ENCODE measurements around the gene TNFRSF12A. TPM values are rescaled to one million over a fixed set of nuclear protein-coding genes. Genes with fewer than 3 reads are reported as not detected.

TNFRSF12A gene
- total and polyA plus RNA-seq, 2 of the 13 experiments (the other 11 are each of a cell fraction or from before 2014, with no cell fraction given): 61.9 to 66.0 TPM

DNA sequence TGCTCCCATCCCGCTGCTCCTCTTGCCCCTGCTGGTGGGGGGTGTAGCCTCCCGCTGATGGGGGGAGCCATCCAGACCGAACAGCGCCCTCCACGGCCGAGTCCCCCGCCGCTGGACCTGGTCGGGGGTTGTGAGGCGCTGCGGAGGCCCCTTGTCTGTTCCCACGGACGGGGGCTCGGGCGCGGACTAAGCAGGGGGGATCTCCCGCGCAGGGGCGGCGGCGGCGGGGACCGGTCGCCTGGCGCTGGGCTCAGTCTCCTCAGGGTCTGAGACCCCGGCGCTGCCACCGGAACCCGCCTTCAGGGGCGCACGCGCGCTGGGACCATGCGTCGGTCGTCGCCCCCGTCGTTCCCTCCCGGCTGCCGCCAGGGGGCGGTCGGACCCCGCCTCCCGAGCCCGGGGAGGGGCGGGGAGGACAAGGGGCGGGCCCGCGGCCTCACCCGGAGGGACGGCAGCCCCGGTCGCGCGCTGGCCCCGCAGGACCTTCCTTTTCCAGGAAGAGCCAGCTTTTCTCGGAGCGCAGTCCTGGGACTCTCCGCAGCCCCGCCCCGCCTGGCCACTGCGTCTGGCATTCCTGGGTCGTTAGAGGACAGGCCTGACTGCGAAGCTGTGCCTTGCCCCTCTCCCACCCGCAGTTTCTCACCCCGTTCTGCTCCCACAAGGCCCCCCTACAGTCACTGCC is 39.0 kb downstream of the TNFRSF12A start (continued):
- TF ChIP-seq NFE2L1 (CRISPR knock-in tag; IDR thresholded peaks at IDR 0.05; ENCODE audit: borderline replicate concordance): no peak
- TF ChIP-seq SYNCRIP (IDR thresholded peaks at IDR 0.05; ENCODE audit: insufficient read depth, low read depth, low read length): no peak
- TF ChIP-seq NFYC (CRISPR knock-in tag; IDR thresholded peaks at IDR 0.05): no peak
- TF ChIP-seq ZNF678 (CRISPR knock-in tag; IDR thresholded peaks at IDR 0.05): no peak
- TF ChIP-seq ZSCAN30 (CRISPR knock-in tag; IDR thresholded peaks at IDR 0.05): no peak
- TF ChIP-seq, protein P1, sequence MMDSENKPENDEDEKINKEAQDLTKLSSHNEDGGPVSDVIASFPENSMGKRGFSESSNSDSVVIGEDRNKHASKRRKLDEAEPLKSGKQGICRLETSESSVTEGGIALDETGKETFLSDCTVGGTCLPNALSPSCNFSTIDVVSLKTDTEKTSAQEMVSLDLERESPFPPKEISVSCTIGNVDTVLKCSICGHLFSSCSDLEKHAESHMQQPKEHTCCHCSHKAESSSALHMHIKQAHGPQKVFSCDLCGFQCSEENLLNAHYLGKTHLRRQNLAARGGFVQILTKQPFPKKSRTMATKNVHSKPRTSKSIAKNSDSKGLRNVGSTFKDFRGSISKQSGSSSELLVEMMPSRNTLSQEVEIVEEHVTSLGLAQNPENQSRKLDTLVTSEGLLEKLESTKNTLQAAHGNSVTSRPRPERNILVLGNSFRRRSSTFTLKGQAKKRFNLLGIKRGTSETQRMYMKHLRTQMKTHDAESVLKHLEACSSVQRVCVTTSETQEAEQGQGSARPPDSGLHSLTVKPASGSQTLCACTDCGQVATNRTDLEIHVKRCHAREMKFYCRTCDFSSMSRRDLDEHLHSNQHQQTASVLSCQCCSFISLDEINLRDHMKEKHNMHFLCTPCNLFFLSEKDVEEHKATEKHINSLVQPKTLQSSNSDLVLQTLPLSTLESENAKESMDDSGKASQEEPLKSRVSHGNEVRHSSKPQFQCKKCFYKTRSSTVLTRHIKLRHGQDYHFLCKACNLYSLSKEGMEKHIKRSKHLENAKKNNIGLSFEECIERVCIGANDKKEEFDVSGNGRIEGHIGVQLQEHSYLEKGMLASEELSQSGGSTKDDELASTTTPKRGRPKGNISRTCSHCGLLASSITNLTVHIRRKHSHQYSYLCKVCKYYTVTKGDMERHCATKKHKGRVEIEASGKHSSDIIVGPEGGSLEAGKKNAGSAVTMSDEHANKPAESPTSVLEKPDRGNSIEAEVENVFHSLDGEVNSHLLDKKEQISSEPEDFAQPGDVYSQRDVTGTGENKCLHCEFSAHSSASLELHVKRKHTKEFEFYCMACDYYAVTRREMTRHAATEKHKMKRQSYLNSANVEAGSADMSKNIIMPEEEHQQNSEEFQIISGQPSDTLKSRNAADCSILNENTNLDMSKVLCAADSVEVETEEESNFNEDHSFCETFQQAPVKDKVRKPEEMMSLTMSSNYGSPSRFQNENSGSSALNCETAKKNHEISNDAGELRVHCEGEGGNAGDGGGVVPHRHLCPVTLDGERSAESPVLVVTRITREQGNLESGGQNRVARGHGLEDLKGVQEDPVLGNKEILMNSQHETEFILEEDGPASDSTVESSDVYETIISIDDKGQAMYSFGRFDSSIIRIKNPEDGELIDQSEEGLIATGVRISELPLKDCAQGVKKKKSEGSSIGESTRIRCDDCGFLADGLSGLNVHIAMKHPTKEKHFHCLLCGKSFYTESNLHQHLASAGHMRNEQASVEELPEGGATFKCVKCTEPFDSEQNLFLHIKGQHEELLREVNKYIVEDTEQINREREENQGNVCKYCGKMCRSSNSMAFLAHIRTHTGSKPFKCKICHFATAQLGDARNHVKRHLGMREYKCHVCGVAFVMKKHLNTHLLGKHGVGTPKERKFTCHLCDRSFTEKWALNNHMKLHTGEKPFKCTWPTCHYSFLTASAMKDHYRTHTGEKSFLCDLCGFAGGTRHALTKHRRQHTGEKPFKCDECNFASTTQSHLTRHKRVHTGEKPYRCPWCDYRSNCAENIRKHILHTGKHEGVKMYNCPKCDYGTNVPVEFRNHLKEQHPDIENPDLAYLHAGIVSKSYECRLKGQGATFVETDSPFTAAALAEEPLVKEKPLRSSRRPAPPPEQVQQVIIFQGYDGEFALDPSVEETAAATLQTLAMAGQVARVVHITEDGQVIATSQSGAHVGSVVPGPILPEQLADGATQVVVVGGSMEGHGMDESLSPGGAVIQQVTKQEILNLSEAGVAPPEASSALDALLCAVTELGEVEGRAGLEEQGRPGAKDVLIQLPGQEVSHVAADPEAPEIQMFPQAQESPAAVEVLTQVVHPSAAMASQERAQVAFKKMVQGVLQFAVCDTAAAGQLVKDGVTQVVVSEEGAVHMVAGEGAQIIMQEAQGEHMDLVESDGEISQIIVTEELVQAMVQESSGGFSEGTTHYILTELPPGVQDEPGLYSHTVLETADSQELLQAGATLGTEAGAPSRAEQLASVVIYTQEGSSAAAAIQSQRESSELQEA (CRISPR knock-in tag; IDR thresholded peaks at IDR 0.05; ENCODE audit: not compliant biosample characterization): peak; percentile 25
- TF ChIP-seq ZBTB21 (CRISPR knock-in tag; IDR thresholded peaks at IDR 0.05): no peak
- no peak for TF ChIP-seq ARID2 (CRISPR knock-in tag; IDR thresholded peaks at IDR 0.05; ENCODE audit: borderline replicate concordance)
- TF ChIP-seq, protein P2, sequence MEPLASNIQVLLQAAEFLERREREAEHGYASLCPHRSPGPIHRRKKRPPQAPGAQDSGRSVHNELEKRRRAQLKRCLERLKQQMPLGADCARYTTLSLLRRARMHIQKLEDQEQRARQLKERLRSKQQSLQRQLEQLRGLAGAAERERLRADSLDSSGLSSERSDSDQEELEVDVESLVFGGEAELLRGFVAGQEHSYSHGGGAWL (CRISPR knock-in tag; IDR thresholded peaks at IDR 0.05): peak; percentile 82; the same call in 1 of the 2 replicates
- TF ChIP-seq, protein P3, sequence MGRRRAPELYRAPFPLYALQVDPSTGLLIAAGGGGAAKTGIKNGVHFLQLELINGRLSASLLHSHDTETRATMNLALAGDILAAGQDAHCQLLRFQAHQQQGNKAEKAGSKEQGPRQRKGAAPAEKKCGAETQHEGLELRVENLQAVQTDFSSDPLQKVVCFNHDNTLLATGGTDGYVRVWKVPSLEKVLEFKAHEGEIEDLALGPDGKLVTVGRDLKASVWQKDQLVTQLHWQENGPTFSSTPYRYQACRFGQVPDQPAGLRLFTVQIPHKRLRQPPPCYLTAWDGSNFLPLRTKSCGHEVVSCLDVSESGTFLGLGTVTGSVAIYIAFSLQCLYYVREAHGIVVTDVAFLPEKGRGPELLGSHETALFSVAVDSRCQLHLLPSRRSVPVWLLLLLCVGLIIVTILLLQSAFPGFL (CRISPR knock-in tag; IDR thresholded peaks at IDR 0.05): no peak
- TF ChIP-seq, protein P4, sequence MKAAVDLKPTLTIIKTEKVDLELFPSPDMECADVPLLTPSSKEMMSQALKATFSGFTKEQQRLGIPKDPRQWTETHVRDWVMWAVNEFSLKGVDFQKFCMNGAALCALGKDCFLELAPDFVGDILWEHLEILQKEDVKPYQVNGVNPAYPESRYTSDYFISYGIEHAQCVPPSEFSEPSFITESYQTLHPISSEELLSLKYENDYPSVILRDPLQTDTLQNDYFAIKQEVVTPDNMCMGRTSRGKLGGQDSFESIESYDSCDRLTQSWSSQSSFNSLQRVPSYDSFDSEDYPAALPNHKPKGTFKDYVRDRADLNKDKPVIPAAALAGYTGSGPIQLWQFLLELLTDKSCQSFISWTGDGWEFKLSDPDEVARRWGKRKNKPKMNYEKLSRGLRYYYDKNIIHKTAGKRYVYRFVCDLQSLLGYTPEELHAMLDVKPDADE (CRISPR knock-in tag; IDR thresholded peaks at IDR 0.05): no peak
- no peak for TF ChIP-seq ZC3H4 (CRISPR knock-in tag; IDR thresholded peaks at IDR 0.05; ENCODE audit: borderline replicate concordance)
- peak; percentile 70; the same call in 1 of the 2 replicates for TF ChIP-seq SP5 (CRISPR knock-in tag; IDR thresholded peaks at IDR 0.05; ENCODE audit: borderline replicate concordance, low read depth)
- TF ChIP-seq KDM4B (CRISPR knock-in tag; IDR thresholded peaks at IDR 0.05): no peak
- TF ChIP-seq, protein P5, sequence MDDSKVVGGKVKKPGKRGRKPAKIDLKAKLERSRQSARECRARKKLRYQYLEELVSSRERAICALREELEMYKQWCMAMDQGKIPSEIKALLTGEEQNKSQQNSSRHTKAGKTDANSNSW (CRISPR knock-in tag; IDR thresholded peaks at IDR 0.05; ENCODE audit: borderline replicate concordance): no peak; the same call in 1 of the 2 replicates
- TF ChIP-seq SETDB1 (CRISPR knock-in tag; IDR thresholded peaks at IDR 0.05; ENCODE audit: borderline replicate concordance): no peak
- 0 out of 2 replicates have a peak, but pooled peaks have one; percentile 71 for TF ChIP-seq SALL2 (CRISPR knock-in tag; IDR thresholded peaks at IDR 0.05)
- TF ChIP-seq ATAD3A (CRISPR knock-in tag; IDR thresholded peaks at IDR 0.05): no peak

Data from HepG2 (cell line).